ENCODE data around the gene PHKA2. TPM values are rescaled to one million over a fixed set of nuclear protein-coding genes. Genes with fewer than 3 reads are reported as not detected.

PHKA2 gene
- total RNA-seq, 1 donor from 2014 or later, result 18.1 TPM

DNA sequence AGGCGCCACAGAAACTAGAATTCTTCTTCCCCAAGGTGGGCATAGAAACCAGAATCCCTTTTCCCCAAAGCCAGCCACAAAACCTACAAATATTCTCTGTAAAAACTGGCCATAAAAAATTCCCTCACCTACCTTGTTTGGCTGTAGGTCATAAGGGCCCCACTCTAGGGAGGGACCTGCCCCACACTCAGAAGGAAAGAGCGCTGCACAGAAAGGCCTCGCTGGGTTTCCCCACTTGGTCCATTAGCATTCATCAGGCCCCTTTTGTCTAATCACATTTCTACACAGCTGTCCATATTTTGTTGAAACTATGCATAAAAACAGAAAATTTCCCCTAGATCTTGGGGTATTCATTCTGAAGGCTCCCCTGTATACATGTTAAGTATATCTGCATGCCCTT, 54.1 kb downstream of the PHKA2 start:
- DNase-seq (ENCODE audit: low read depth), result no peak
- TF ChIP-seq, protein P1, sequence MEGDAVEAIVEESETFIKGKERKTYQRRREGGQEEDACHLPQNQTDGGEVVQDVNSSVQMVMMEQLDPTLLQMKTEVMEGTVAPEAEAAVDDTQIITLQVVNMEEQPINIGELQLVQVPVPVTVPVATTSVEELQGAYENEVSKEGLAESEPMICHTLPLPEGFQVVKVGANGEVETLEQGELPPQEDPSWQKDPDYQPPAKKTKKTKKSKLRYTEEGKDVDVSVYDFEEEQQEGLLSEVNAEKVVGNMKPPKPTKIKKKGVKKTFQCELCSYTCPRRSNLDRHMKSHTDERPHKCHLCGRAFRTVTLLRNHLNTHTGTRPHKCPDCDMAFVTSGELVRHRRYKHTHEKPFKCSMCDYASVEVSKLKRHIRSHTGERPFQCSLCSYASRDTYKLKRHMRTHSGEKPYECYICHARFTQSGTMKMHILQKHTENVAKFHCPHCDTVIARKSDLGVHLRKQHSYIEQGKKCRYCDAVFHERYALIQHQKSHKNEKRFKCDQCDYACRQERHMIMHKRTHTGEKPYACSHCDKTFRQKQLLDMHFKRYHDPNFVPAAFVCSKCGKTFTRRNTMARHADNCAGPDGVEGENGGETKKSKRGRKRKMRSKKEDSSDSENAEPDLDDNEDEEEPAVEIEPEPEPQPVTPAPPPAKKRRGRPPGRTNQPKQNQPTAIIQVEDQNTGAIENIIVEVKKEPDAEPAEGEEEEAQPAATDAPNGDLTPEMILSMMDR (IDR thresholded peaks at IDR 0.05; ENCODE audit: insufficient read depth, low read length, poor library complexity, severe bottlenecking), result no peak
- H3K36me3 ChIP-seq (ENCODE audit: control insufficient read depth, insufficient read depth, low read length), result no peaks in the 10 kb centered on the region
- no peak overlapping the region for H3K4me3 ChIP-seq (ENCODE audit: low read depth, low read length)
- no peaks in the 10 kb centered on the region for H3K27me3 ChIP-seq (ENCODE audit: control insufficient read depth, insufficient read depth, low read length)

DNA sequence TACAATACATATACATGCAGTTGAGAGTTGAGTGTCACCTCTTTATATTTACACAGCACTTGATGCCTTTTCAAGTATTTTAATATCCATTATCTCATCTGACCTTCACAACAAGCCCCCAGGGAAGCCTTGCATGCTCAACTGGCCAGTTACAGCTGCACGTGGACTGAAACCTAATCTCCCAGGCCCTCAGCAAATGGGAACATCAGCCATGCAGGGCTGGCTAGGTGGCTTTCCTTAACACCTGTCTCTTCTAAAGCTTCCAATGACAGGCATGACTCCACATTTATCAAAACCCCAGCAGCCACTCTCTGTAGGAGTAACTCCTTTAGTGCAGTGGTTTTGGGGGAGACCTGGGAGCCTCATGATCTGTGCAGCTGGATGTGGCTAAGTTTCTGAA, 56.4 kb downstream of the PHKA2 start:
- no peak overlapping the region for H3K4me3 ChIP-seq (ENCODE audit: low read depth, low read length)
- no peaks in the 10 kb centered on the region for H3K36me3 ChIP-seq (ENCODE audit: control insufficient read depth, insufficient read depth, low read length)

DNA sequence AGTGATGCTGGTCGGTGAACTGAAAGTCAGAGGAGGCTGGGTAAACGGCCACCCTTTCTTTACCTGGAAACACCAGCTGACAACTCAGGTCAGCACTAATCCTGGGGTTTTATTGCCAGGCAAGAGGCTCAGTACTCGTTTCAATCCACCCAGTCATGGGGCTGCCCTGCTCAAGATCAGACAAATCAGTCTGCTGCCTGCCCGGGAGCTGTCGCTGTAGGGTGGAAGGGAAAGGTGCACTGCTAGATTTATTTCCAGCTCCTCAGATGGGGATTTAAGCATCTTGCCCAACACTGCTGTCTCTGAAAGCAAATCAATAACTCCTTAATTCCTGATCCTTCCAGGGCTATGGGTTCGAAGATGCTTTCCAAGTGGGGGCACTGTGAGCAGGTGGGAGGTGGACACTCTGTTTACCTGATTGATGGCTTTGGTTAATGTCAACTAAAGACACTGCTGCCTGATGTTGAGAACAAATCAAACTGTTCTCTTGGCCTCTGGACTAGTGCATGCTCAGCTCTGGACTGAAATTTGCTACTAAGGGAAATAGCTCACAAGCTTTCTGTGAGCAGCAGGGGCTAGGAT, 59.3 kb downstream of the PHKA2 start:
- H3K27me3 ChIP-seq (ENCODE audit: control insufficient read depth, insufficient read depth, low read length), result no peaks in the 10 kb centered on the region
- no peaks in the 10 kb centered on the region for H3K36me3 ChIP-seq (ENCODE audit: control insufficient read depth, insufficient read depth, low read length)
- TF ChIP-seq, protein P1 (IDR thresholded peaks at IDR 0.05; ENCODE audit: insufficient read depth, low read length, poor library complexity, severe bottlenecking), result no peak
- H3K4me3 ChIP-seq (ENCODE audit: low read depth, low read length), result no peak overlapping the region
- no peak for DNase-seq (ENCODE audit: low read depth)

More for the DNA sequence above, 56.4 kb downstream of the PHKA2 start:
- TF ChIP-seq, protein P1 (IDR thresholded peaks at IDR 0.05; ENCODE audit: insufficient read depth, low read length, poor library complexity, severe bottlenecking), result no peak
- DNase-seq (ENCODE audit: low read depth), result no peak
- no peaks in the 10 kb centered on the region for H3K27me3 ChIP-seq (ENCODE audit: control insufficient read depth, insufficient read depth, low read length)

DNA sequence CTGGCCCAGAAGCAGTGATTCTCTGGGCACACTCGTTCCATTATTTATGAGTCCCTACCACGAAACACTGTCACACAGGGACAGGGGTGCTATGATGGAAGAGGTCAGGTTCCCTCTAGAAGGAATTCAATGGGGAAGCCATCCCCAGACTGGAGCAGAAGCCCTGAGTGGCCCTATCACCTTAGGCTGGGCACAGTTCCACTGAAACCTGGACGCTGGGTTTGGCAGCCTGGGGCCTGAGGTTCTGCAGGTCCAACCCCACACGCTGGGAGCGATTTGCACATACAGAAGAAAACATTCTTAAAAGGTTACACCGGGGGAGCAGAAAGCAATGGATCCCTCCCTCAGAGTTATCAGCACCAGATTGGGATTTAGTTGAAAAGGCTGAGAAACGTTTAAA, 63.3 kb downstream of the PHKA2 start:
- Histone ChIP-seq H3K36me3 (ENCODE audit: control insufficient read depth, insufficient read depth, low read length) (no peaks in the 10 kb centered on the region), H3K27me3 (ENCODE audit: control insufficient read depth, insufficient read depth, low read length) (no peaks in the 10 kb centered on the region), H3K4me3 (ENCODE audit: low read depth, low read length) (no peak overlapping the region)
- DNase-seq (ENCODE audit: low read depth), result no peak
- TF ChIP-seq, protein P1 (IDR thresholded peaks at IDR 0.05; ENCODE audit: insufficient read depth, low read length, poor library complexity, severe bottlenecking), result no peak

DNA sequence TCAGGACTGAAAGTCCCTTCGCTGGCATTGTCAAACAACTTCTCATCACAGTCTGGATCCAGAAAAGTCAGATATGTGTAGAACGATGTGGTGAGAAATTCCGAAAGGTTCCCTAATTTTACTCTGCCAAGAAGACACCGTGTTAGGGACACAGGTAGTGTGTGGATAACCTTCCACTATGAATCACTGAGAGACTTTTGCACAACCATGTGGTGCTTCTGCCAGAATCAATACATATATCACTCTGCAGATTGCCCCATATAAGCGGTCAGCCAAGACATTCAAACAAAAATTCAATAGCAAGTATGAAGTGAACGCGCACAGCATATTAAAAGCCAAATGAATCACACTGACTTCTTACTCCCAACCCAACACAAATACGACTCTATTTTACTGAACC, 63.8 kb downstream of the PHKA2 start:
- no peak overlapping the region for H3K4me3 ChIP-seq (ENCODE audit: low read depth, low read length)
- DNase-seq (ENCODE audit: low read depth), result no peak
- H3K36me3 ChIP-seq (ENCODE audit: control insufficient read depth, insufficient read depth, low read length), result no peaks in the 10 kb centered on the region
- TF ChIP-seq, protein P1 (IDR thresholded peaks at IDR 0.05; ENCODE audit: insufficient read depth, low read length, poor library complexity, severe bottlenecking), result no peak
- H3K27me3 ChIP-seq (ENCODE audit: control insufficient read depth, insufficient read depth, low read length), result no peaks in the 10 kb centered on the region

DNA sequence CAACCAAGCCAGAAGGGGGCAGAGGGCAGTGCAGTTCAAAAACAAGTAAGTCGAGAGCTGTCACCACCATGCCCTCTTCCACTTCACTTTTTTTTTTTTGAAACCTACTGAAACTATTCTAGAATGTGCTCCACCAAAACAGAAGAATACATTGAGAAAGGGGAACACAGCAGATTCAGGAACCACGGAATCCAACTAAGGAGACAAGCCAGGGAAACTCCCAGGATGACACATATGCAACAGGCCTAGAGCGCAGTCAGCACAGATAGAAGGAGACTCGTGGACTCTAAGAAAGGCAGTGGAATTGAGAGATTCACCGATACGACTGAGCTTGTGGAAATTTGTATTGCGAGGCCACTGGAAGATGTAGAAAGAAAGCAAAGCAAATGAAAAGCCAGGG, 66.1 kb downstream of the PHKA2 start:
- no peak for DNase-seq (ENCODE audit: low read depth)
- Histone ChIP-seq H3K36me3 (ENCODE audit: control insufficient read depth, insufficient read depth, low read length) (no peaks in the 10 kb centered on the region), H3K4me3 (ENCODE audit: low read depth, low read length) (no peak overlapping the region), H3K27me3 (ENCODE audit: control insufficient read depth, insufficient read depth, low read length) (no peaks in the 10 kb centered on the region)
- TF ChIP-seq, protein P1 (IDR thresholded peaks at IDR 0.05; ENCODE audit: insufficient read depth, low read length, poor library complexity, severe bottlenecking), result no peak

Data from kidney epithelial cell (primary cell).